PC-3 (cell line): ENCODE data around the gene ZMIZ2.

Experiments
- CTCF ChIP-seq: fragments of 300-600 bp; sonication (generic); conservative IDR thresholded peaks from 2 replicates; pipeline ENCODE4 v1.5.1; 2017; ENCODE audit warnings: antibody characterized with exemption, low read depth, mild to moderate bottlenecking, low read length
- EZH2phosphoT487 ChIP-seq: fragments of 300-600 bp; sonication (generic); IDR thresholded peaks from 2 replicates; pipeline ENCODE4 v1.6.1; 2018; ENCODE audit warnings: mild to moderate bottlenecking, antibody characterized with exemption, low read length, borderline replicate concordance

DNA sequence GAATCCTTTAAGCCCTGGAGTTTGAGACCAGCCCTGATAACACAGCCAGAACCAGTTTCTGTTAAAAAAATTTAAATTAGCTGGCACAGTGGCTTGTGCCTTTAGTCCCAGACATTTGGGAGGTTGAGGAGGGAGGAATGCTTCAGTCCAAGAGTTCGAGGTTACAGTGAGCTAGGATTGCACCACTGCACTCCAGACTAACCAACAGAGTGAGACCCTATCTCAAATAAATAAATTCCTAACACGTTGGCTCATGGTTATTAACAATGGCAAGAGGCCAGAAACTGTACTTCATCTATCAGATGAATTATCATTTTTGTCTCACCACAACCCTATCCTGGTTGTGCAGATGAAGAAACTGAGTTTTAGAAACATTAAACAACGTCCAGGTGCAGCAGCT, 45.7 kb downstream of the ZMIZ2 start:
- no peak for TF ChIP-seq CTCF
- no peak for TF ChIP-seq EZH2phosphoT487
